ENCODE data around the gene CENPK. TPM values are rescaled to one million over a fixed set of nuclear protein-coding genes. Genes with fewer than 3 reads are reported as not detected.

Gene CENPK, protein sequence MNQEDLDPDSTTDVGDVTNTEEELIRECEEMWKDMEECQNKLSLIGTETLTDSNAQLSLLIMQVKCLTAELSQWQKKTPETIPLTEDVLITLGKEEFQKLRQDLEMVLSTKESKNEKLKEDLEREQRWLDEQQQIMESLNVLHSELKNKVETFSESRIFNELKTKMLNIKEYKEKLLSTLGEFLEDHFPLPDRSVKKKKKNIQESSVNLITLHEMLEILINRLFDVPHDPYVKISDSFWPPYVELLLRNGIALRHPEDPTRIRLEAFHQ
- total RNA-seq (2022) (56.4 TPM in 2 replicates), Bru-seq, nascent RNA (percentile 88 among the genes with signal in this experiment), BruChase-seq, experiment 1, labeled RNA remaining after a 2-hour chase (percentile 93 among the genes with signal in this experiment), BruChase-seq, experiment 2, labeled RNA remaining after a 6-hour chase (percentile 87 among the genes with signal in this experiment)
- long read RNA-seq, transcript CENPK-202 (11 exons, 1,734 nt), result major isoform, 58 of 131 reads
- long read RNA-seq, transcript CENPK-208 (11 exons, 1,586 nt), result minor isoform, 7 of 131 reads
- long read RNA-seq, transcript CENPK-215 (11 exons, 1,697 nt), result minor isoform, 25 of 131 reads
- long read RNA-seq, partial matches to known transcripts, result 4 of 131 reads
- long read RNA-seq, other reads (novel, unspliced or antisense), result 35 of 131 reads

DNA sequence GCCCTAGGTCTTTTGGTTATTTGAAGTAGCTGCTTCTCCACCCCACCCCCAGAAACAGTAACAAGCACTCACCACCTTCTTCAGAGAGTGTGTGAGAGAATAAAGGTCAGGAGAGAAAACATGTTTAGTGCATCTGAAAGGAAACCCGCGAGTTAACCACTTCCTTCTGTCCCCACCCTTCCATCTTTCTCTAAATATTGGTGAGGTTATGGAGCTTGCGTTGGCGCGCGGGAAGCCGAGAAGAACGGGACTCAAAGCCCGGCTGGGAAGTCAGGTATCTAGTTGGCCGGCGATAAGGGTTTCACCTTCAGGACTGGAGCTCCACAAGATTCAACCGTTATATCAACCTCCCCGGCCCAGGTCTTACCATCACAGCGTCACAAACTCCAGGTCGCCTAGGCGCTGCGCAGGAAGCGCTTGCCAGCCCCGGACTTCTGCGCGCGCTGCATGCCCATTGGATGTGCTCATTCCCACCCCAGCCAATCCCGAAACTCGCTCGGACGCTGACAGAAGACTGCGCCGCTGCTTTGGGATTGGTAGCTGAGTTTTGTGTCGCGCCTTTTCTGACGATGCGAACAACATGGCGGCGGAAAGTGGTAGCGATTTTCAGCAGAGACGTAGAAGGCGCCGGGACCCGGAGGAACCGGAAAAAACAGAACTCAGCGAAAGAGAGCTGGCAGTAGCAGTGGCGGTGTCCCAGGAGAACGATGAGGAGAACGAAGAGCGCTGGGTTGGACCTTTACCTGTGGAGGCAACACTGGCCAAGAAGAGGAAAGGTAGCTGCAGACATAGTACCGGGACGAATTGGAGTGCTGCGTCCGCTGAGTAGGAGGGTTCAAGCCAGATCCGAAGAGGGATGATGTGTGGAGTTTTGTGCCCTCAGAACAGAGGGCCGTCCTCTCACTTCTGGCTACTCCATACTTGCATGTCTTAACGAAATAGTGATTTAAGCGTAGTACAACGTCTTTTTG, at the start of gene CENPK, which contains the start of gene PPWD1:
Gene CENPK, minus strand, starts transcription at position 438 of the 971 bp plus-strand sequence. CDS start 8,261 bp downstream, outside the sequence.
Gene PPWD1, plus strand, starts transcription at position 566 of the 971 bp plus-strand sequence. Its CDS starts 15 bp downstream, at position 581.
- Mint-ChIP-seq H3K9me3 (ENCODE audit: unreplicated experiment) (no peaks in the 10 kb centered on the region), H3K27ac (ENCODE audit: unreplicated experiment) (peak within 1 kb of the TSS; percentile 95), H3K27me3 (ENCODE audit: insufficient read depth, unreplicated experiment) (no peaks in the 10 kb centered on the region), H3K4me3 (ENCODE audit: unreplicated experiment) (peak within 1 kb of the TSS; percentile 86), H3K36me3 (ENCODE audit: insufficient read depth, unreplicated experiment) (peaks cover 23% of the 10 kb centered on the region), H3K4me1 (ENCODE audit: low read depth, unreplicated experiment) (peaks cover 15% of the 10 kb centered on the region)
- TF ChIP-seq, protein P1, sequence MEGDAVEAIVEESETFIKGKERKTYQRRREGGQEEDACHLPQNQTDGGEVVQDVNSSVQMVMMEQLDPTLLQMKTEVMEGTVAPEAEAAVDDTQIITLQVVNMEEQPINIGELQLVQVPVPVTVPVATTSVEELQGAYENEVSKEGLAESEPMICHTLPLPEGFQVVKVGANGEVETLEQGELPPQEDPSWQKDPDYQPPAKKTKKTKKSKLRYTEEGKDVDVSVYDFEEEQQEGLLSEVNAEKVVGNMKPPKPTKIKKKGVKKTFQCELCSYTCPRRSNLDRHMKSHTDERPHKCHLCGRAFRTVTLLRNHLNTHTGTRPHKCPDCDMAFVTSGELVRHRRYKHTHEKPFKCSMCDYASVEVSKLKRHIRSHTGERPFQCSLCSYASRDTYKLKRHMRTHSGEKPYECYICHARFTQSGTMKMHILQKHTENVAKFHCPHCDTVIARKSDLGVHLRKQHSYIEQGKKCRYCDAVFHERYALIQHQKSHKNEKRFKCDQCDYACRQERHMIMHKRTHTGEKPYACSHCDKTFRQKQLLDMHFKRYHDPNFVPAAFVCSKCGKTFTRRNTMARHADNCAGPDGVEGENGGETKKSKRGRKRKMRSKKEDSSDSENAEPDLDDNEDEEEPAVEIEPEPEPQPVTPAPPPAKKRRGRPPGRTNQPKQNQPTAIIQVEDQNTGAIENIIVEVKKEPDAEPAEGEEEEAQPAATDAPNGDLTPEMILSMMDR (IDR thresholded peaks at IDR 0.05; ENCODE audit: insufficient read depth in 1 of 2, low read depth in 1 of 2, low read length in 1 of 2, severe bottlenecking in 1 of 2, unreplicated experiment in 1 of 2), result no peak
- peaks cover 5% of the 10 kb centered on the region; the same call in 1 of the 2 replicates for H3K4me1 ChIP-seq
- TSS peak; percentile 59 for BruUV-seq (replicated peaks)
- H3K9me3 ChIP-seq, result no peaks in the 10 kb centered on the region
- ChIA-PET CTCF (no interaction called here), POLR2A (interaction anchor here (0.8 to 1.5 kb wide), 7 partner anchors 10 to 581 kb away, joined by 3 to 19 read pairs (median 6); partner anchors contain the start of gene SREK1)
- intact Hi-C loops (cut with micrococcal nuclease; ENCODE audit: unreplicated experiment), result loop anchor here (1.0 kb wide), 2 partner anchors 61 to 528 kb away; partner anchors contain the start of gene TRIM23
- peak within 1 kb of the TSS; percentile 91 for H3K4me3 ChIP-seq (ENCODE audit: low read depth, low read length)
- H3K36me3 ChIP-seq (ENCODE audit: control insufficient read depth, insufficient read depth, low read length), result no peaks in the 10 kb centered on the region
- peak; percentile 96 to 97 for DNase-seq
- no peaks in the 10 kb centered on the region for H3K27me3 ChIP-seq (replicated peaks; ENCODE audit: control insufficient read depth, insufficient read depth, low read length)

DNA sequence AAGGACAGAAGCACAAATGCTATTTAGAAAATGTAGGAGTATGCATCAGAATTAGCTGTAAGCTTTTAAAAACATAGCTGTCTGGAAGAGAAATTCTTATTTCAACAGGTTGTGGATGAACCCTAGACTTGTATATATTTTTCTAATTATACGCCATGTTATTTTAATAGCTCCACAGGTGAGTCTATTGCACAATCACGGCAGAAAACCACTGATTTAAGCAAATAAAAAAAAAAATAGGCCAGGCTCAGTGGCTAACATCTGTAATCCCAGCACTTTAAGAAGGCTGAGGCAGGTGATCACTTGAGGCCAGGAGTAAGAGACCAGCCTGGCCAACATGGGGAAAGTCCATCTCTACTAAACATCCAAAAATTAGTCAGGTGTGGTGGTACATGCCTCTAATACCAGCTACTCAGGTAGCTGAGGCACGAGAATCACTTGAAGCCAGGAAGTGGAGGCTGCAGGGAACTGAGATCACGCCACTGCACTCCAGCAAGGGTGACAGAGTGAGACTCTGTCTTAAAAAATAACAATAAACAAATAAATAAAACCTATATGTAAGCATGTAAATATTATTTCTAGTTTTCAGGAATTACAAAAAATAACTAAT, 49.4 kb upstream of the CENPK start:
- Histone ChIP-seq H3K27me3 (replicated peaks; ENCODE audit: control insufficient read depth, insufficient read depth, low read length) (no peaks in the 10 kb centered on the region), H3K4me1 (peaks cover 34% of the 10 kb centered on the region), H3K36me3 (ENCODE audit: control insufficient read depth, insufficient read depth, low read length) (peaks cover 1% of the 10 kb centered on the region), H3K4me3 (ENCODE audit: low read depth, low read length) (no peak overlapping the region), H3K9me3 (no peaks in the 10 kb centered on the region)
- Mint-ChIP-seq H3K9me3 (ENCODE audit: unreplicated experiment) (no peaks in the 10 kb centered on the region), H3K27me3 (ENCODE audit: insufficient read depth, unreplicated experiment) (no peaks in the 10 kb centered on the region), H3K4me1 (ENCODE audit: low read depth, unreplicated experiment) (peaks cover 25% of the 10 kb centered on the region), H3K27ac (ENCODE audit: unreplicated experiment) (peak overlapping the region; percentile 56), H3K36me3 (ENCODE audit: insufficient read depth, unreplicated experiment) (peaks cover 38% of the 10 kb centered on the region), H3K4me3 (ENCODE audit: unreplicated experiment) (peak overlapping the region; percentile 49)
- TF ChIP-seq, protein P1 (IDR thresholded peaks at IDR 0.05; ENCODE audit: insufficient read depth in 1 of 2, low read depth in 1 of 2, low read length in 1 of 2, severe bottlenecking in 1 of 2, unreplicated experiment in 1 of 2), result no peak
- intact Hi-C loops (cut with micrococcal nuclease; ENCODE audit: unreplicated experiment), result no loop called here
- no TSS peak for BruUV-seq (replicated peaks)
- CTCF ChIA-PET, result no interaction called here
- POLR2A ChIA-PET, result interaction anchor here (1.3 to 1.9 kb wide), 2 partner anchors 11 to 13 kb away, joined by 4 to 6 read pairs; partner anchors contain the start of gene TRIM23
- peak in 1 of 2 experiments; percentile 8 for DNase-seq
